HG02884 (cell line): ENCODE results near the gene DDX21.
A peak's percentile ranks its signal among the peaks of the same experiment; 100 is the strongest.
"Not testable (repeated sequence)": the region's sequence is repeated elsewhere in the genome, so short reads cannot be mapped to it uniquely, and the experiment has no call there.

ENCODE experiments used
- ATAC-seq: cut with Tn5 transposase; IDR thresholded peaks from one replicate; pipeline ENCODE4 v1.9.1; 2021; ENCODE audit warnings: mild to moderate bottlenecking, moderate library complexity; ENCODE audit not compliant: unreplicated experiment

Gene DDX21

GRCh38 chr10:68987611-68988010, 31.6 kb downstream of the DDX21 start:
- ATAC-seq: no peak

- peak; percentile 85 for ATAC-seq
Measured at GRCh38 chr10:68988530-68989316, 32.8 kb downstream of the DDX21 start, which contains the start of gene KIFBP. TSS of gene KIFBP (plus strand) at chr10:68988803. CDS start at chr10:68988833, 30 bp downstream.

GRCh38 chr10:68989317-68989990, 33.5 kb downstream of the DDX21 start:
- no peak for ATAC-seq

- no peak for ATAC-seq
Measured at GRCh38 chr10:68992636-68993440, 36.9 kb downstream of the DDX21 start.

GRCh38 chr10:68997211-68997610, 41.2 kb downstream of the DDX21 start:
- ATAC-seq: no peak

- ATAC-seq: no peak
Measured at GRCh38 chr10:69004821-69005220, 48.9 kb downstream of the DDX21 start.

GRCh38 chr10:69005704-69006485, 49.9 kb downstream of the DDX21 start:
- no peak for ATAC-seq

GRCh38 chr10:69007260-69007659, 51.3 kb downstream of the DDX21 start:
- no peak for ATAC-seq

GRCh38 chr10:69009360-69009759, 53.4 kb downstream of the DDX21 start:
- ATAC-seq: no peak

- no peak for ATAC-seq
Measured at GRCh38 chr10:69010151-69010640, 54.2 kb downstream of the DDX21 start.

GRCh38 chr10:69012778-69013177, 56.8 kb downstream of the DDX21 start:
- not testable (repeated sequence) for ATAC-seq

GRCh38 chr10:69014171-69014570, 58.2 kb downstream of the DDX21 start:
- ATAC-seq: no peak

- ATAC-seq: no peak
Measured at GRCh38 chr10:69018613-69019012, 62.6 kb downstream of the DDX21 start.

- ATAC-seq: no peak
Measured at GRCh38 chr10:69022611-69023010, 66.6 kb downstream of the DDX21 start.

- no peak for ATAC-seq
Measured at GRCh38 chr10:69025370-69025896, 69.5 kb downstream of the DDX21 start.

GRCh38 chr10:69033256-69033655, 77.3 kb downstream of the DDX21 start:
- ATAC-seq: no peak
